Iris pigment epithelial cell (primary cell): ENCODE data around the gene ARSI.
"Not testable (repeated sequence)": the region's sequence is repeated elsewhere in the genome, so short reads cannot be mapped to it uniquely, and the experiment has no call there.

Source experiments
- DNase-seq: peaks from one replicate; pipeline ENCODE4 v3.0.0-alpha.2; 2011; ENCODE audit warnings: low read depth

ARSI gene

DNA sequence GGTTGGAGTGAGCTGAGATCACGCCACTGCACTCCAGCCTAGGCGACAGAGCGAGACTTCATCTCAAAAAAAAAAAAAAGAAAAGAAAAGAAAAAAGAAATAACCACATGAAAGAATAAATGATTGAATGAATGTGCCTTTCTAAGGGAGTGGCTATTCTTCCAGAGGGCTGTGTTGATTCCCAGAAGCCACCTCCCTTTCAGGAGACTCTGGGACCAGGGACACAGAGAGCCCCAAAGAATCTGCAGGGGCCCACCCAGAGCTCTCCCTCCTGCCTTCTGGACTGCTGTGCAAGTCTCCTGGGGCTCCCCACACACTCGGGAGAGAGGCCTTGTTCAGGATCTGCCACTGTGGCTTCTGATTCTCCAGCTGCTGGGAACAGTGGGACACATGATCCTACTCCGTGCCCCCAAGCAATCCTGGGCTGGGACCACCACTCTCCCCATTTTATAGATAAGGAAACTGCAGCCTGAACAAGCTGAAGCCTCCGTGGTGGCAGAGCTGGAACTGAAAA lies 36.8 kb downstream of the ARSI start:
- no peak for DNase-seq

GRCh38 chr5:150264667-150265603 lies 37.8 kb downstream of the ARSI start:
- DNase-seq = no peak

GRCh38 chr5:150263801-150264621 lies 38.7 kb downstream of the ARSI start:
- peak; percentile 87 for DNase-seq

GRCh38 chr5:150263375-150263775 lies 39.3 kb downstream of the ARSI start:
- no peak for DNase-seq

DNA sequence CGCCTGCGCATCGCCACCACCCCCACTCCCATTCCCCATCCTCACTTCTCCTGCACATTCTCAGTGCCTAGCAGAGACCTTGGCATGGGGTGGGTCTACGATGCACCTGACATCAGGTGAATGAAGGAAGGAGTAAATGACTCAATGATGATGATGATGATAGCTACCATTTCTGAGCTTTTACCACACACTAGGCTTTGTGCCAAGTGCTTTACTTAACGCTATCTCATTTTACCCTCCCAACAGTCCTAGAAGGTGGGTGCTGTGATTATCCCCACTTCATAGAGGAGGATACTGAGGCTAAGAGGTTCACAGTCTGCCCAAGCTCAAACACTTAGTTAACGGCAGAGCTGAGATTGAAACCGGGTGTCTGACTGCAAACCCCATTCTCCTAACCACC lies 40.2 kb downstream of the ARSI start:
- DNase-seq = no peak

DNA sequence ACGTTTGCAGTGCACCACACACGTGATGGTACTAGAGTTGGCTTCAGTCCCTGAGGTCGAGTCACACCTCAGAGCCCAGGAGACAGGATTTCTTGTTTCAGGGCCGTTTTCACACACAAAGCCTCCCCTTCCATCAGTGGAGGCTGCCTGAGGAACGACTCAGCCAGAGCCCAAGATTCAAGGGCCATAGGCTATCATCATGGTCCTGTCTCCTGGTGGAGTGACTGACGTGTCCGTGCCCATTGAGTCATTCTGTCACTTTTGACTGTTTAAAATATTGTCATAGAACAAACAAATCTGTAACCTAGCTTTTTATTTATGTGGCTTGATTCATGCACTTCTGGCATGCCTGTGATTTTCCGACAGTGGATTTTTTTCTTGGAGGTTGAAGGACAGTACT lies 41.5 kb downstream of the ARSI start:
- peak; percentile 7 for DNase-seq

GRCh38 chr5:150258130-150258529 lies 44.6 kb downstream of the ARSI start:
- no peak for DNase-seq

- DNase-seq = no peak
Measured at GRCh38 chr5:150257424-150257823, 45.3 kb downstream of the ARSI start.

DNA sequence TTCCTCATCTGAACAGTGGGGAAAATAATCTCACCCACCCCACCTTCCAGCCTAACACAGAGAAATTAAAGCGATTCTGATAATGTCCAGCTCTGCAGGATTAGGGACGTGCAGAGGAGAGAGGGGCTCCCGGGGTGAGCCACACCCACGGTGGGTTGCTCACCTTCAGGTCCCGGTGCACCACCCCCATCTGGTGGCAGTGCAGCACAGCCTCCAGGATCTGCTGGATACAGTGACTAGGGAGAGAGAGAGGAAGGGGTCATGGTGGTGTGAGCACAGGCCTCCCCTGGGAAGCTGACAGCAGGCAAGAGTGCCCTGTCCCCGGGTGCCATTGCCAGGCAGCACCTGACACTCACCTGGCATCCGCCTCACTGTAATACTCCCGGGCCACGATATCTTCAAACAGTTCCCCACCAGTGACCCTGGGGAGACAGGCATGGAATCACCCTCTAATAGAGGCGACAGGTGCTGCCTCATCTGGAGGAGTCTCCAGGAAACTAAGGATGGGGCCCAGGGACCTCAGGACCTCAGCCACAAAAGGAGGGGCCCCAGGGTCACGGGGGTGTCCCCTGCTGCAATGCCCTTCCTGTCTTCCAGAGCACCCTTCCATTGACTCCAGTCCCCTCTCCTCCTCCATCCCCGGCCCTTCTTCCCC lies 46.2 kb downstream of the ARSI start:
- DNase-seq = no peak

DNA sequence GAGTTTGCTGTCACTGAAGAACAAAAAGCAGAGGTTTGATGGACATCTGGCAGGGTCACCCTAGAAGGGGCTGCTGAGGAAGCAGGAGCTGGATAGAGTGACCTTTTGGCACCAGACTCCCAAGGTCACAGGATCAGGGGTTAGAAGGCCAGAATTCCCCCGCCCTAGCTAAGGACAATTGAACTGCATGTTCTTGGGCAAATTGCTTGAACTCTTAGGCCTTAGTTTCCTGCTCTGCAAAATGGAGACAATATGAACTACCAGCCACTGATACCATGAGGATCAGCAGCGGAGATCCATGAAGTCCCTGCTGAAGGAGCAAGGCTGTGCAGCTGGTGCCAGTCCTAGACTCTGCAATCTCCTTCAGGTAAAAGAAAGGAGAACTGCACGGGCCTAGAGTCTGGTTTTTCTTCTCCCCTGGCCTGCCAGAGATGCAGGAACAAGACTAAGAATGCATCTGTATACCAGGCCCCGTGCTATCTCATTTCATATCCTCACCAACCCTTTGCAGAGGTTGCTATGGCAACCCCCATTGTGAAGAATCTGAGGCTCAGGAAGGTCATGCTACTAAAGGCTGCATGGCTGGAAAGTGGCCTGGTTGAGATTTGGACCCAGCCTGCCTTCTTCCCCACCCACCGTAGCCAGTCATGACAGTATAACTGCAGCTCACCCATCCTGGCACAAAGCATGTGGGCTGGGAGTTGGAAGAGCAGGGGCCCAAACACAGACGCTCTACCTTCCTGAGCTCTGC lies 46.9 kb downstream of the ARSI start:
- peak; percentile 27 for DNase-seq

DNA sequence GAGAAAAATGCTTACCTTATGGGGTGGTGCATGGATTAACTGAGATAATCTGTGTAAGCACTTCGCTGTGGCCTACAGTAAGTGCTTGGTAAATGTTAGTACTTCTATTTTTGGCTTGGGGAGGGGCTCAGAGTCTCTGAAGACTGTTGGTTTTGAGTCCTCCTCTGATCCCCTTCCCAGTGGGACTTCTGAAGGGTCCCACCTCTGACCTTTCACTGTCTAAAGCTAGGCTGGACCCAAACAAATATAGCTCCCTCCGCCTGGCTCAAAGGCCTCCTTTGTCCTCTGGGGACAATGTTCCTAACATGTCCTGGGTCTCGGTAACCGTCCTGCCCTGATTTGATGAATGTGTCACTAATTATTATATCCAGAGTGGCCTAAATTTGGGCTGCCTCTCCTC lies 47.9 kb downstream of the ARSI start:
- DNase-seq = no peak

DNA sequence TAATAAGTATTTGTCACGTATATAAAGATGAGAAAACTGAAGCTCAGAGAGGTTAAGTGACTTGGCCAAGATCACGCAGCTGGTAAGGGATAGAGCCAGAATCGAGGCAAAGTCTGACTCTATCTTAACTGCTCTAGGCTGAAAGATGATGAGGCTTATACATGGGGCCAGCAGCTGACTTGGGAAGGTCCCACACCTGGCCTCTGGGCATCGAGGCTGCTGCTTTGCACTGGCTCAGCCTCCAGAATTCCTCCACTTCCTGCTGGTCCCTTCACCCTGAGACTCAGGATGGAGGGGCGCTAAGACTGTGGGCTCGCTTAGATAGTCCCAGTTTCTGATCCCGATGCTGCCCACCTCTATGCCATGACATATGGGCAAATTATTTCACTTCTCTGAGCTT lies 48.3 kb downstream of the ARSI start:
- DNase-seq = no peak

GRCh38 chr5:150253416-150254208 lies 49.1 kb downstream of the ARSI start:
- no peak for DNase-seq

- no peak for DNase-seq
Measured at GRCh38 chr5:150252489-150252888, 50.2 kb downstream of the ARSI start.

DNA sequence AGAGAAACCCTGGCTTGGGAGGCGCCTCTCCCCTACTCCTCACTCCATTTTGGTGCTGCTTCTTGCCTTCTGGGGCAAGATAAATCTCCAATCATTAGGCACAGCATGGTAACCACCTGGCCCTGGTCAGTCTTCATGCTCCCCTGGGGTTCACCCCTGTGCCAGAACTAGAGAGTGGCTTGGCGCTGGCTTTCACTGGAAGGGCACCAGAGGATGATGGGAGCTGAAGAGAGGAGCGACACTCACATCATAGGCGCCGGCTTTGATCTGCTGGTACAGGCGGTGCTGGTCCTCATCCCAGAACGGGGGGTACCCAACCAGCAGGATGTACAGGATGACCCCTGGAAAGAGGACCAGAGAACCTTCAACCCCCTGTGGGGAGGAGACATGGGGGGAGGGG lies 51.2 kb downstream of the ARSI start:
- no peak for DNase-seq

DNA sequence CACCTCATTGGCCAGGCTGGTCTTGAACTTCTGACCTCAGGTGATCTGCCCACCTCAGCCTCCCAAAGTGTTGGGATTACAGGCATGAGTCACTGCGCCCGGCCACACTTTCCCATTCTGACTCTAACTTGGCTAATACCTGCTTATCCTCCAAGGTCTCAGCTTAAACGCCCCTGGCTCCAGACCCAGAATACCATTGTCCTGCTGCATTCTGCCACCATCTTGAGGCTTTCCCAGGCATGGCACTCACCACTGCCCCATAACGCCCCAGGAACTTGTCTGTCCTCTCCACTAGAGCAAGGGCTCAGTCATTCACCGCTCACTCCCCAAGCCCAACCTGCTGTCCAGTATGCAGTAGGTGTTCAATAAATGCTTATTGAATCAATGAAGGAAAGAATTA lies 53.0 kb downstream of the ARSI start:
- DNase-seq = no peak

- no peak for DNase-seq
Measured at GRCh38 chr5:150248946-150249345, 53.8 kb downstream of the ARSI start.

DNA sequence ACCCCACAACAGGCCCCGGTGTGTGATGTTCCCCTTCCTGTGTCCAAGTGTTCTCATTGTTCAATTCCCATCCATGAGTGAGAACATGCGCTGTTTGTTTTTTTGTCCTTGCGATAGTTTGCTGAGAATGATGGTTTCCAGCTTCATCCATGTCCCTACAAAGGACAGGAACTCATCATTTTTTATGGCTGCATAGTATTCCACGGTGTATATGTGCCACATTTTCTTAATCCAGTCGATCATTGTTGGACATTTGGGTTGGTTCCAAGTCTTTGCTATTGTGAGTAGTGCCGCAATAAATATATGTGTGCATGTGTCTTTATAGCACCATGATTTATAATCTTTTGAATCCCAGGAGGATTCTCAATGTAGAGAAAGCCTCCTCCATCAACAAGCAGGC lies 54.2 kb downstream of the ARSI start:
- DNase-seq = not testable (repeated sequence)

- DNase-seq = no peak
Measured at GRCh38 chr5:150247726-150248125, 55.0 kb downstream of the ARSI start.

DNA sequence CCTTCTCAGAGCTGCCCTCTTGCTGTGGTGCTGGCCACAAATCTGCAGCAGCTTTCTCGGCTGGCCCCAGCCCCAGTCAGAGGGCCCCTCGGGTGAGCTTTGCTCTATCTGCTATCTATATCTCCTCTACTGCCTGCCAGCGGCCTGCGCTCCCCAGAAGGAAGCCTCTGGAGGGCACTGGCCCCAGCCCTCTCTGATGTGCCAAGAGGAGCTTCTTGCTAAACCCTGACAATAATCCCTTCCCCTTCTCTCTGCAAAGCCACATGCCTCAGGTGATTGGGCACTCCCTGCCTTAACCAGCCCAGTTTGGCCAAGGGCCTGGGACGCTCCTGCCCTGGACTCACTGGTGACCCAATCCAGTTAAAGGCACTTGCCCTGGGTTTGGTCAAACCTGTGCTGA lies 55.9 kb downstream of the ARSI start:
- no peak for DNase-seq

GRCh38 chr5:150246429-150246828 lies 56.3 kb downstream of the ARSI start:
- no peak for DNase-seq
